HepG2 (cell line): Measurements from ENCODE around the gene MCM8. TPM values are rescaled to one million over a fixed set of nuclear protein-coding genes. Genes with fewer than 3 reads are reported as not detected.

Source experiments
- AKNA ChIP-seq: sonication (generic); formaldehyde crosslinking; IDR thresholded peaks from 2 replicates; pipeline ENCODE4 v1.4.0; 2020; ENCODE audit warnings: missing genetic modification reagents, borderline replicate concordance
- ASH2L ChIP-seq: fragments of 300-600, 200-600 bp; sonication (generic); IDR thresholded peaks from 2 replicates; pipeline ENCODE4 v1.7.0; 2017; ENCODE audit warnings: low read depth, mild to moderate bottlenecking, moderate library complexity, mixed read lengths, low read length; ENCODE audit not compliant: insufficient read length
- CREB1 ChIP-seq, 2 experiments: fragments of 450-650 bp in 1 of 2; IDR thresholded peaks; 2 replicates each; pipeline ENCODE4 v1.6.1; 2016 to 2017; ENCODE audit warnings: control low read depth in 1 of 2, mild to moderate bottlenecking in 1 of 2, missing compliant biosample characterization in 1 of 2, missing genetic modification characterization in 1 of 2
- EEA1 ChIP-seq: sonication (generic); formaldehyde crosslinking; IDR thresholded peaks from 2 replicates; pipeline ENCODE4 v1.5.1; 2020; ENCODE audit warnings: mild to moderate bottlenecking, missing genetic modification reagents, borderline replicate concordance
- GLI4 ChIP-seq: sonication (generic); formaldehyde crosslinking; IDR thresholded peaks from 2 replicates; pipeline ENCODE4 v1.5.1; 2020; ENCODE audit warnings: missing genetic modification reagents, mild to moderate bottlenecking, moderate library complexity, borderline replicate concordance
- PCBP2 ChIP-seq: fragments of 200-400 bp; formaldehyde crosslinking; optimal IDR thresholded peaks from 2 replicates; pipeline ENCODE3; 2018; ENCODE audit warnings: low read length, low read depth; ENCODE audit not compliant: poor library complexity, severe bottlenecking
- TAF1 ChIP-seq: sonication (generic); formaldehyde crosslinking; IDR thresholded peaks from 2 replicates; pipeline ENCODE4 v1.4.0; 2020; ENCODE audit warnings: missing genetic modification reagents
- ZNF460 ChIP-seq: sonication (generic); formaldehyde crosslinking; IDR thresholded peaks from 2 replicates; pipeline ENCODE4 v1.5.1; 2020; ENCODE audit warnings: missing genetic modification reagents, mild to moderate bottlenecking, borderline replicate concordance
- ZNF512B ChIP-seq: sonication (generic); formaldehyde crosslinking; IDR thresholded peaks from 2 replicates; pipeline ENCODE4 v1.5.1; 2020; ENCODE audit warnings: missing genetic modification reagents, mild to moderate bottlenecking, borderline replicate concordance
- ZNF629 ChIP-seq: sonication (generic); formaldehyde crosslinking; conservative IDR thresholded peaks from 2 replicates; pipeline ENCODE4 v1.5.0; 2020; ENCODE audit warnings: missing genetic modification reagents
- polyA plus RNA-seq, 8 experiments: library from polyadenylated mRNA; depleted of rRNA in 3 of 8; stranded (reverse) in 7 of 8; unstranded in 1 of 8; fragments of >200 nt; fragmentation: Illumina TruSeq in 4 of 8; extraction: Trizol in 4 of 8; gene quantifications; 2 replicates each; pipeline versions ENCODE4 v1.2.1 to v1.2.3, GENCODE V29; 2011 to 2016; ENCODE audit warnings: low read depth in 4 of 8, missing spikeins in 1 of 8, mixed read lengths in 1 of 8; ENCODE audit not compliant: insufficient read depth in 1 of 8
- total RNA-seq, 5 experiments: library from RNA; depleted of rRNA; stranded (reverse); fragments of >200 nt; fragmentation: Illumina TruSeq; extraction: Trizol; gene quantifications; 2 replicates each; pipeline ENCODE4 v1.2.3, GENCODE V29; 2016; ENCODE audit warnings: low read depth in 1 of 5
- TF ChIP-seq, protein P1 (sequence below), 2 experiments: sonication (generic) in 1 of 2; formaldehyde crosslinking in 1 of 2; IDR thresholded peaks; 2 replicates each; pipeline versions ENCODE4 v1.4.0 to v1.6.1; 2016 to 2020; ENCODE audit warnings: borderline replicate concordance in 1 of 2, low read depth in 1 of 2, mild to moderate bottlenecking in 1 of 2, missing genetic modification reagents in 1 of 2

MCM8 gene
- total and polyA plus RNA-seq, 2 of the 13 experiments (the other 11 are each of a cell fraction or from before 2014, with no cell fraction given): 11.5 to 59.3 TPM

DNA sequence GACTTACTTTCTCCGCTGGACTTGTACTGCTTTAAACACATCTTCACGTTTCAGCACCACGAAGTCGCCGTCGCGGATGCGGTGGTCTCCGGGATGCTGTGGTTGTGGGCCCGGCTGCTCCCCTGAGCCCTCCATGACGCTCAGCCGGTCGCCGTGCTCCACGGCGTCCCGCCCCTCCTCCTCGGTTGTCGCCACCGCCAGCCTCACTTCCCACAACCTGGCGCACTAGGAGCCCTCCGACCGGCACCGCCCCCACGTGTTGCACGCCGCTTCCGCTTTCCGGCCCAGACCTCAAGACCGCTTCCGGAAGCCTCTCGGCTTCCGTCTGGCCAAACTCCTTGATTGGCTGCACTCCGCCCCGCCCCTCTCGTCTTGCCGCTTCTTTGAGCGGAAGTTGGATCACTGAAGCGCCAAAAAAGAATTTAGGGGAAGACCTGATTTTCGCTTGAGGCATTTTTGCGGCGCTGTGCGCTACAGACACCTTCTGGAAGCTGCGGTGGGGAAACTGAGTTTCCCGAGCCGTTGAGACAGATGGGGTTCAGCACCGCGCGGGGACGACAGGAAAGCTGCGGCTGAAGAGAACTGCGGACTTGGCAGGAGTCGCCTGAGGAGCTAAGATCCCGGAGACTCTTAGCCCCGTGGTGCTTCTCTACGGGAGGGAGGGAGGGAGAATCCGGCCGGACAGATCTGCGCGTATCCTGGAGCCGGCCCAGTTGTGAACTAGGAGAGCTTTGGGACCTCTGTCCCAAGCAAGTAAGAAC is at the start of gene MCM8, which contains the start of gene TRMT6 (continued):
- TF ChIP-seq AKNA (CRISPR knock-in tag): peak; percentile 65; the same call in 1 of the 2 replicates
- TF ChIP-seq EEA1: peak; percentile 96
- TF ChIP-seq ZNF460 (CRISPR knock-in tag): no peak; the same call in 1 of the 2 replicates
- TF ChIP-seq CREB1 (IDR thresholded peaks at IDR 0.05): peak; percentile 78
- peak; percentile 94 for TF ChIP-seq CREB1 (CRISPR knock-in tag; IDR thresholded peaks at IDR 0.05)
- TF ChIP-seq GLI4 (CRISPR knock-in tag): peak; percentile 46; the same call in 1 of the 2 replicates
- TF ChIP-seq PCBP2: no peak
- TF ChIP-seq ZNF512B (CRISPR knock-in tag): no peak
- peak; percentile 91 for TF ChIP-seq ASH2L
- TF ChIP-seq ZNF629 (CRISPR knock-in tag): 0 out of 2 replicates have a peak, but pooled peaks have one; percentile 1
- peak; percentile 97 for TF ChIP-seq TAF1 (CRISPR knock-in tag)
- TF ChIP-seq, protein P1, sequence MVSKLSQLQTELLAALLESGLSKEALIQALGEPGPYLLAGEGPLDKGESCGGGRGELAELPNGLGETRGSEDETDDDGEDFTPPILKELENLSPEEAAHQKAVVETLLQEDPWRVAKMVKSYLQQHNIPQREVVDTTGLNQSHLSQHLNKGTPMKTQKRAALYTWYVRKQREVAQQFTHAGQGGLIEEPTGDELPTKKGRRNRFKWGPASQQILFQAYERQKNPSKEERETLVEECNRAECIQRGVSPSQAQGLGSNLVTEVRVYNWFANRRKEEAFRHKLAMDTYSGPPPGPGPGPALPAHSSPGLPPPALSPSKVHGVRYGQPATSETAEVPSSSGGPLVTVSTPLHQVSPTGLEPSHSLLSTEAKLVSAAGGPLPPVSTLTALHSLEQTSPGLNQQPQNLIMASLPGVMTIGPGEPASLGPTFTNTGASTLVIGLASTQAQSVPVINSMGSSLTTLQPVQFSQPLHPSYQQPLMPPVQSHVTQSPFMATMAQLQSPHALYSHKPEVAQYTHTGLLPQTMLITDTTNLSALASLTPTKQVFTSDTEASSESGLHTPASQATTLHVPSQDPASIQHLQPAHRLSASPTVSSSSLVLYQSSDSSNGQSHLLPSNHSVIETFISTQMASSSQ (IDR thresholded peaks at IDR 0.05; ENCODE audit: low read depth): no peak
- TF ChIP-seq, protein P1 (CRISPR knock-in tag; IDR thresholded peaks at IDR 0.05; ENCODE audit: borderline replicate concordance): peak; percentile 86; the same call in 1 of the 2 replicates
